HCT116 (cell line): ENCODE measurements around the gene KIAA1328. TPM values are rescaled to one million over a fixed set of nuclear protein-coding genes. Genes with fewer than 3 reads are reported as not detected.

ENCODE experiments used
- ATAC-seq: fragments of 200-7000 bp; cut with Tn5 transposase; 2 replicates; pipeline ENCODE4 v1.9.1; 2020; ENCODE audit warnings: mild to moderate bottlenecking, moderate library complexity
- BruUV-seq: library from RNA; stranded (reverse); fragments of 400-500 nt; replicated peaks from 2 replicates; lab custom pipeline; 2021; lab: Mats Ljungman, UMichigan
- CTCF ChIA-PET: fragments of 300-600 bp; sonication (Branson Sonifier 250); formaldehyde crosslinking; loops from one replicate; lab custom pipeline; 2021; ENCODE audit warnings: antibody characterized with exemption; lab: Charles Lee
- POLR2A ChIA-PET: fragments of 300-600, 350-600 bp; sonication (Branson Sonifier 250); formaldehyde crosslinking; loops from one replicate; lab custom pipeline; 2021; ENCODE audit warnings: antibody characterized with exemption; lab: Charles Lee
- RAD21 ChIA-PET, 2 experiments: fragments of 300-600 bp; sonication (Branson Sonifier 250); formaldehyde crosslinking; loops; one replicate each; lab custom pipeline; 2023; ENCODE audit warnings: low total read pairs in 2 of 2; ENCODE audit not compliant: uncharacterized antibody in 2 of 2, unreplicated experiment in 2 of 2, low non-redundant PET in 1 of 2; lab: Charles Lee
- DNase-seq: peaks from one replicate; pipeline ENCODE4 v3.0.0-alpha.2; 2010; ENCODE audit warnings: low read depth, low spot score
- H2AFZ ChIP-seq: fragments of 200-600 bp; shearing (Covaris generic), sonication (generic); 2 replicates; pipeline ENCODE4 v1.6.1; 2017; ENCODE audit warnings: low read depth, mixed run types, mixed read lengths, antibody characterized with exemption, low read length; ENCODE audit not compliant: poor library complexity, severe bottlenecking
- H3K27ac ChIP-seq: 2 replicates; pipeline ENCODE4 v1.5.1; 2012; ENCODE audit warnings: low read depth, low read length
- H3K27me3 ChIP-seq: fragments of 200-600 bp; sonication (generic); 2 replicates; pipeline ENCODE4 v1.6.1; 2016; ENCODE audit warnings: mixed run types, low read length, mixed read lengths; ENCODE audit not compliant: insufficient read depth
- H3K36me3 ChIP-seq, 2 experiments: fragments of 200-500 bp in 1 of 2; fragments of 200-600 bp in 1 of 2; sonication (Bioruptor generic) in 1 of 2; sonication (generic) in 1 of 2; 2 replicates each; pipeline versions ENCODE4 v1.5.1 to v1.6.1; 2014 to 2016; ENCODE audit warnings: low read length in 2 of 2, inconsistent platforms in 1 of 2, mixed read lengths in 1 of 2, mixed run types in 1 of 2; ENCODE audit not compliant: insufficient read depth in 2 of 2, control insufficient read depth in 1 of 2
- H3K4me1 ChIP-seq, 2 experiments: fragments of 200-600 bp in 1 of 2; sonication (generic) in 1 of 2; 2 replicates each; pipeline versions ENCODE4 v1.5.1 to v1.6.1; 2012 to 2017; ENCODE audit warnings: low read length in 2 of 2, inconsistent platforms in 1 of 2, mild to moderate bottlenecking in 1 of 2, mixed read lengths in 1 of 2, mixed run types in 1 of 2, moderate library complexity in 1 of 2; ENCODE audit not compliant: insufficient read depth in 2 of 2, control insufficient read depth in 1 of 2
- H3K4me2 ChIP-seq: fragments of 200-600 bp; sonication (generic); 2 replicates; pipeline ENCODE4 v1.6.1; 2017; ENCODE audit warnings: mixed run types, low read length, mixed read lengths
- H3K4me3 ChIP-seq, 2 experiments: fragments of 200-600 bp in 1 of 2; sonication (generic) in 1 of 2; replicated peaks in 1 of 2; 2 replicates each; pipeline ENCODE4 v1.5.1; 2011 to 2016; ENCODE audit warnings: low read length in 2 of 2, control low read depth in 1 of 2, low read depth in 1 of 2, mild to moderate bottlenecking in 1 of 2, mixed read lengths in 1 of 2, mixed run types in 1 of 2
- H3K79me2 ChIP-seq: fragments of 200-600 bp; sonication (generic); 2 replicates; pipeline ENCODE4 v1.6.1; 2017; ENCODE audit warnings: mild to moderate bottlenecking, mixed run types, low read length, moderate library complexity, mixed read lengths; ENCODE audit not compliant: insufficient read depth
- H3K9ac ChIP-seq: fragments of 200-600 bp; sonication (generic); 2 replicates; pipeline ENCODE4 v1.6.1; 2016; ENCODE audit warnings: low read length, mixed read lengths
- H3K9me2 ChIP-seq: fragments of 200-600 bp; sonication (generic), shearing (Covaris generic); 2 replicates; pipeline ENCODE4 v1.6.1; 2017; ENCODE audit warnings: mixed run types, mild to moderate bottlenecking, moderate library complexity; ENCODE audit not compliant: insufficient read depth
- H3K9me3 ChIP-seq, 2 experiments: fragments of 200-500 bp in 1 of 2; fragments of 200-600 bp in 1 of 2; sonication (Bioruptor generic) in 1 of 2; sonication (generic) in 1 of 2; 2 replicates each; pipeline ENCODE4 v1.6.1; 2014 to 2017; ENCODE audit warnings: low read length in 2 of 2, mixed read lengths in 2 of 2, inconsistent platforms in 1 of 2, low read depth in 1 of 2, mild to moderate bottlenecking in 1 of 2, mixed run types in 1 of 2, moderate library complexity in 1 of 2; ENCODE audit not compliant: control insufficient read depth in 1 of 2, insufficient read depth in 1 of 2
- H4K20me1 ChIP-seq: fragments of 200-600 bp; sonication (generic), shearing (Covaris generic); 2 replicates; pipeline ENCODE4 v1.6.1; 2017; ENCODE audit warnings: mixed run types, mild to moderate bottlenecking, moderate library complexity; ENCODE audit not compliant: insufficient read depth
- CBX3 ChIP-seq: IDR thresholded peaks from 2 replicates; pipeline ENCODE4 v1.6.1; 2012; ENCODE audit warnings: low read depth
- CTCF ChIP-seq, 3 experiments: fragments of 200-600 bp in 1 of 3; sonication (generic) in 1 of 3; IDR thresholded peaks in 2 of 3; conservative IDR thresholded peaks in 1 of 3; 2 replicates each; pipeline ENCODE4 v1.5.1; 2012 to 2017; ENCODE audit warnings: low read depth in 2 of 3, low read length in 2 of 3, antibody characterized with exemption in 1 of 3, borderline replicate concordance in 1 of 3, control low read depth in 1 of 3, mild to moderate bottlenecking in 1 of 3, mixed read lengths in 1 of 3, mixed run types in 1 of 3, moderate library complexity in 1 of 3; ENCODE audit not compliant: insufficient read depth in 1 of 3
- FOSL1 ChIP-seq: IDR thresholded peaks from 2 replicates; pipeline ENCODE4 v1.6.1; 2012; ENCODE audit warnings: low read depth
- POLR2AphosphoS5 ChIP-seq: IDR thresholded peaks from 2 replicates; pipeline ENCODE4 v1.6.1; 2011; ENCODE audit warnings: mild to moderate bottlenecking, low read depth, low read length, moderate library complexity
- RAD21 ChIP-seq: IDR thresholded peaks from 2 replicates; pipeline ENCODE4 v1.6.1; 2012; ENCODE audit warnings: low read depth, mild to moderate bottlenecking
- SP1 ChIP-seq: IDR thresholded peaks from 2 replicates; pipeline ENCODE4 v1.6.1; 2012; ENCODE audit warnings: low read depth
- TCF7L2 ChIP-seq: IDR thresholded peaks from 2 replicates; pipeline ENCODE4 v1.7.0; 2011; ENCODE audit warnings: borderline replicate concordance, inconsistent platforms; ENCODE audit not compliant: insufficient read depth, insufficient read length; ENCODE audit errors: extremely low read depth
- YY1 ChIP-seq: IDR thresholded peaks from 2 replicates; pipeline ENCODE4 v1.6.1; 2011; ENCODE audit warnings: low read length, low read depth, moderate library complexity, mild to moderate bottlenecking; ENCODE audit not compliant: insufficient replicate concordance; ENCODE audit errors: extremely low read depth
- ZBTB33 ChIP-seq: IDR thresholded peaks from 2 replicates; pipeline ENCODE4 v1.6.1; 2011; ENCODE audit warnings: mild to moderate bottlenecking, low read length, moderate library complexity; ENCODE audit not compliant: insufficient replicate concordance; ENCODE audit errors: extremely low read depth
- ZFX ChIP-seq: fragments of 450-650 bp; IDR thresholded peaks from 2 replicates; pipeline ENCODE4 v1.6.1; 2017
- ZNF274 ChIP-seq: fragments of 200-500 bp; sonication (Bioruptor generic); IDR thresholded peaks from 2 replicates; pipeline ENCODE4 v1.6.1; 2014; ENCODE audit warnings: mild to moderate bottlenecking, low read depth, low read length, inconsistent platforms
- intact Hi-C: fragments of 100-400 bp; cut with micrococcal nuclease; formaldehyde crosslinking; loops from 2 replicates; pipeline ENCODE4 v1.10.0; 2022
- total RNA-seq: library from RNA; stranded (reverse); gene quantifications from one replicate; pipeline ENCODE4 v1.2.1, GENCODE V29; 2021; ENCODE audit not compliant: unreplicated experiment
- TF ChIP-seq, protein P1 (sequence below): IDR thresholded peaks from 2 replicates; pipeline ENCODE4 v1.6.1; 2012; ENCODE audit warnings: low read depth

Gene KIAA1328
- total RNA-seq, 1 experiment from 2014 or later: 5.2 TPM

GRCh38 chr18:36831139-36831538, 2.2 kb downstream of the KIAA1328 start:
- no peak for TF ChIP-seq ZNF274
- TF ChIP-seq CBX3: no peak
- TF ChIP-seq, protein P1, sequence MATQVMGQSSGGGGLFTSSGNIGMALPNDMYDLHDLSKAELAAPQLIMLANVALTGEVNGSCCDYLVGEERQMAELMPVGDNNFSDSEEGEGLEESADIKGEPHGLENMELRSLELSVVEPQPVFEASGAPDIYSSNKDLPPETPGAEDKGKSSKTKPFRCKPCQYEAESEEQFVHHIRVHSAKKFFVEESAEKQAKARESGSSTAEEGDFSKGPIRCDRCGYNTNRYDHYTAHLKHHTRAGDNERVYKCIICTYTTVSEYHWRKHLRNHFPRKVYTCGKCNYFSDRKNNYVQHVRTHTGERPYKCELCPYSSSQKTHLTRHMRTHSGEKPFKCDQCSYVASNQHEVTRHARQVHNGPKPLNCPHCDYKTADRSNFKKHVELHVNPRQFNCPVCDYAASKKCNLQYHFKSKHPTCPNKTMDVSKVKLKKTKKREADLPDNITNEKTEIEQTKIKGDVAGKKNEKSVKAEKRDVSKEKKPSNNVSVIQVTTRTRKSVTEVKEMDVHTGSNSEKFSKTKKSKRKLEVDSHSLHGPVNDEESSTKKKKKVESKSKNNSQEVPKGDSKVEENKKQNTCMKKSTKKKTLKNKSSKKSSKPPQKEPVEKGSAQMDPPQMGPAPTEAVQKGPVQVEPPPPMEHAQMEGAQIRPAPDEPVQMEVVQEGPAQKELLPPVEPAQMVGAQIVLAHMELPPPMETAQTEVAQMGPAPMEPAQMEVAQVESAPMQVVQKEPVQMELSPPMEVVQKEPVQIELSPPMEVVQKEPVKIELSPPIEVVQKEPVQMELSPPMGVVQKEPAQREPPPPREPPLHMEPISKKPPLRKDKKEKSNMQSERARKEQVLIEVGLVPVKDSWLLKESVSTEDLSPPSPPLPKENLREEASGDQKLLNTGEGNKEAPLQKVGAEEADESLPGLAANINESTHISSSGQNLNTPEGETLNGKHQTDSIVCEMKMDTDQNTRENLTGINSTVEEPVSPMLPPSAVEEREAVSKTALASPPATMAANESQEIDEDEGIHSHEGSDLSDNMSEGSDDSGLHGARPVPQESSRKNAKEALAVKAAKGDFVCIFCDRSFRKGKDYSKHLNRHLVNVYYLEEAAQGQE: no peak
- TF ChIP-seq ZFX: no peak
- no peak for TF ChIP-seq FOSL1
- TF ChIP-seq POLR2AphosphoS5: no peak
- TF ChIP-seq TCF7L2: no peak
- TF ChIP-seq YY1: no peak
- TF ChIP-seq CTCF (IDR thresholded peaks at IDR 0.05 in 2 of 3, conservative IDR thresholded peaks at IDR 0.05 in 1 of 3; ENCODE audit: borderline replicate concordance in 1 of 3, insufficient read depth in 1 of 3, low read depth in 2 of 3, low read length in 2 of 3): no peak
- no peak for TF ChIP-seq ZBTB33
- TF ChIP-seq SP1: no peak
- no peak for TF ChIP-seq RAD21
- TF ChIP-seq, all 23 proteins: peak for 0
- RAD21 ChIA-PET: no interaction called here

More at GRCh38 chr18:36831139-36831538, 2.2 kb downstream of the KIAA1328 start:
- H3K27me3 ChIP-seq: no peaks in the 10 kb centered on the region
- H3K79me2 ChIP-seq: peaks cover 20% of the 10 kb centered on the region
- ChIA-PET CTCF (no interaction called here), POLR2A (no interaction called here)
- intact Hi-C loops: no loop called here
- BruUV-seq: no TSS peak
- H3K27ac ChIP-seq: no peak overlapping the region
- H3K4me3 ChIP-seq: no peak overlapping the region
- no peaks in the 10 kb centered on the region for H3K9me2 ChIP-seq
- peaks cover 8 to 15% of the 10 kb centered on the region in 2 experiments; a peak in 2 of 4 replicates for H3K4me1 ChIP-seq
- no peaks in the 10 kb centered on the region for H3K9me3 ChIP-seq
- H3K36me3 ChIP-seq: no peaks in the 10 kb centered on the region
- H2AFZ ChIP-seq: no peak overlapping the region
- H3K9ac ChIP-seq: no peak overlapping the region
- H3K4me2 ChIP-seq: no peak overlapping the region
- ATAC-seq (no peak), DNase-seq (no peak)
- no peaks in the 10 kb centered on the region for H4K20me1 ChIP-seq
